Motor neuron (in vitro differentiated cells): ENCODE data around the gene ADGRB3. TPM values are rescaled to one million over a fixed set of nuclear protein-coding genes. Genes with fewer than 3 reads are reported as not detected.
"Not testable (repeated sequence)": the region's sequence is repeated elsewhere in the genome, so short reads cannot be mapped to it uniquely, and the experiment has no call there.

Source experiments
- ATAC-seq, 8 experiments: fragments of 200-7000 bp; cut with Tn5 transposase; replicated peaks in 6 of 8; 2 replicates each; pipeline ENCODE4 v1.8.0; 2021; ENCODE audit warnings: mild to moderate bottlenecking in 8 of 8, moderate library complexity in 8 of 8
- H3K27ac ChIP-seq, 2 donors: fragments of 250-450 bp; sonication (Bioruptor Pico); 2 replicates each; pipeline ENCODE4 v1.9.0; 2021; ENCODE audit warnings: antibody characterized with exemption in 2 of 2, mild to moderate bottlenecking in 2 of 2, moderate library complexity in 1 of 2
- H3K4me1 ChIP-seq, 2 donors: fragments of 250-450 bp; sonication (Bioruptor Pico); replicated peaks in 1 of 2; 2 replicates each; pipeline ENCODE4 v1.6.1; 2021; ENCODE audit warnings: antibody characterized with exemption in 2 of 2, mild to moderate bottlenecking in 2 of 2, moderate library complexity in 1 of 2
- H3K4me3 ChIP-seq, 5 donors: fragments of 250-450 bp; sonication (Bioruptor Pico); 2 replicates each; pipeline ENCODE4 v1.9.0; 2021; ENCODE audit warnings: antibody characterized with exemption in 5 of 5, mild to moderate bottlenecking in 5 of 5, moderate library complexity in 4 of 5
- WGBS, 10 experiments: fragments of 450-650 bp; shearing (Covaris generic); methylation state at CpG; one replicate each; pipeline ENCODE4 v1.0.0; 2022; 5-methylcytosine and 5-hydroxymethylcytosine counted together
- in situ Hi-C, 9 experiments: fragments of 400-800 bp; cut with MboI; loops; one replicate each; pipeline ENCODE4 v1.15.0; 2021; ENCODE audit warnings: low sequenced_read_pairs in 9 of 9, low pct_unique_long_range_greater_than_20kb in 2 of 9; ENCODE audit not compliant: unreplicated experiment in 9 of 9
- total RNA-seq, 8 experiments: library from RNA; unstranded; fragments of 300-600 nt; gene quantifications; 2 replicates each; pipeline versions ENCODE4 v1.2.3 to v1.2.4, GENCODE V29; 2022

The ADGRB3 gene
- total RNA-seq, 8 experiments from 2014 or later, result 0.05 to 48.0 (median 24.2) TPM

- Histone ChIP-seq H3K4me1 (peaks cover 0 to 15% of the 10 kb centered on the region in 2 donors), H3K27ac (no peak overlapping the region), H3K4me3 (no peak overlapping the region)
- 0 to 100% (median 46%) methylated on average over 1 of the region's 1 CpG for WGBS, 10 experiments
- peak in 3 of 8 experiments; percentile 41 to 50 (median 43) for ATAC-seq
- in situ Hi-C loops, result no loop called here
These were observed 630.6 kb downstream of the ADGRB3 start for GRCh38 chr6:69265706-69266105.

DNA sequence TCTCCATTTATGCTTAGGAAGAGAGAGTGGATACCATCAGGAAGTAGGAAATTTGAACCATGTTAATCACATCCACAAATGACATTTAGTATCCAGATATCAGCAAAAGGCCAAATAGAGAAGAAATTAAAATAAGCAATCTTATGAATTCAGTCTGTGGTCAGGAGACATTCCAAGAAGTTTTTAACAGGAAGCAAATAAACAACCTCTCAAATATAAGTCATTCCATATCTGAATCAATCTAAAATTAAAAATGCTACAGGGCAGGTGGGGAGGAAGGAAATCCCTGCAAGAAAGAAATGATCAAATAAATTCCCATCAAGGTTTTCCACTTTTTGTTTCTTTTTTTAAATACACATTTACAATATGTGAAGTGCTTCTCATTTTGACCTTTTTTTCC is 641.1 kb downstream of the ADGRB3 start:
- H3K4me3 ChIP-seq, result no peak overlapping the region
- no peak overlapping the region for H3K27ac ChIP-seq
- ATAC-seq, result no peak
- peaks cover 0 to 5% of the 10 kb centered on the region in 2 donors for H3K4me1 ChIP-seq
- in situ Hi-C loops, result no loop called here

DNA sequence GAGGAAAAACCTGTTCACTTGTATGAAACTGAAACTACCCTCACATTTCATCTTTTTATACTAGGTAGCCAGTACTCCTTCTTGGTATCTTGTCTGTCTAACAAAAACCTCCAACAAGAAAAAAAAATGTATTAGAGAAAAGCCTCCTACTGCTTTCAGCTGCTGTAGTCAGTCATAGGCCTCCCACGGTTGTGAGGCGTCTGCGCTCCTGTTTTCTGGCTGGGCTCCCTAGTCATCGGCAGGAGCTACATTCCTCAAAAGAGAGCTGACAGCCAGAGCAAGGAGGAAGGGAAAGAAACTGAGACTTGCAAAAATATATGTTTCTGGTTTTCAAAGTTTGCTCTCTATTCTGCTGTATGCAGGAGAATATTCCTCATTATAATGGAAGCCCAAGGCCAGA is 644.7 kb downstream of the ADGRB3 start:
- ATAC-seq, result peak in 6 of 8 experiments; percentile 32 to 72 (median 45)
- Histone ChIP-seq H3K4me1 (peaks cover 0 to 20% of the 10 kb centered on the region in 2 donors), H3K27ac (no peak overlapping the region), H3K4me3 (no peak overlapping the region)
- 0 to 96% (median 59%) methylated on average over 1 to 4 of the region's 4 CpGs; no CpG with 5 or more reads in 2 of the 10 experiments for WGBS, 10 experiments
- in situ Hi-C loops, result no loop called here

DNA sequence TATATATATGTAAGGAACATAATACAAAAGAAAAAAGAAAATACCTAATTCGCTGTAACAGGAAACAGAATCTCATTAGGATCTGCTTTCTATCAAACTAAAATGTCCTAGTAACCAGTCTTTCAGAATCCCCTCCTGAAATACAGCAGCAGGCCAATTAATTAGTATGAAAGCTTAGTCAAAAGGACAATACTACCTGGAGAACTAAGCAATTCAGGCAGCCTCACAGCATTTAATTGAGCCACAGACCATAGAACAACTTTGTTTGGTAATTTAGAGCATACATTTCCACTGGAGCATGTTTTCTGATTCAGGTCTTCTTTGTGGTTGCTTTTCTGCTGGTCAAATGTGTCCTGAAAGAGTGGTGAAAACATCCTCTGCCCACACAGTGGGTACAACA is 645.8 kb downstream of the ADGRB3 start:
- no peak overlapping the region for H3K27ac ChIP-seq

DNA sequence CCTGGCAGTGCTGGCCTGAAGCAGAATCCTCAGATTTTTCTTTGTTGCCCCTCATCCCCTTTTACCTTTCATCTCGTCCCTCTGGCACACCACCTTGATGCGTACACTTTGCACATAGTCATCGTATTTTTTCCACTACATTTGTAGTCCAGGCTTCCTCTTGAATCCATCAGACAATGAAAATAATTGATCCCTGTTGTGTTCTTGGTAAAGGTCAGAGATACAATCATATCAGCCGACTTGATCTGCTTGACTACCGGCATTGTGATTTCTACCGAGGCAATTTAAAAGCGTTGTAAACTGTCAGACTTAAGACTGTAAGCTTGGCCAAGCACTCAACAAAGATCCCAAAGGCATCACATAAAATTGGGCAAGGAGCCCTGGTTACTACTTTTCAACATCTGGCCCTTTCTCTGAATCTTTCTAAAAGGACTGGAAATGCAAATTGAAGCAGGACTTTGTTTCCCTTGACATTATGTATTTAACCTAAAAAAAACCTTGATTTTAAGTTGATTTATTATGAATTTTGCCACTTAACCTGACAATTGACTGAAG is 649.2 kb downstream of the ADGRB3 start:
- no peak for ATAC-seq
- Histone ChIP-seq H3K4me1 (peaks cover 0 to 20% of the 10 kb centered on the region in 2 donors), H3K27ac (no peak overlapping the region), H3K4me3 (no peak overlapping the region)
- WGBS, 10 experiments, result 4 to 92% (median 76%) methylated on average over 3 to 7 of the region's 7 CpGs
- in situ Hi-C loops, result no loop called here

More for the DNA sequence above, 645.8 kb downstream of the ADGRB3 start:
- in situ Hi-C loops, result no loop called here
- no peak for ATAC-seq
- 0 to 92% (median 20%) methylated on average over 1 of the region's 1 CpG; no CpG with 5 or more reads in 3 of the 10 experiments for WGBS, 10 experiments
- peaks cover 0 to 20% of the 10 kb centered on the region in 2 donors for H3K4me1 ChIP-seq
- H3K4me3 ChIP-seq, result no peak overlapping the region

DNA sequence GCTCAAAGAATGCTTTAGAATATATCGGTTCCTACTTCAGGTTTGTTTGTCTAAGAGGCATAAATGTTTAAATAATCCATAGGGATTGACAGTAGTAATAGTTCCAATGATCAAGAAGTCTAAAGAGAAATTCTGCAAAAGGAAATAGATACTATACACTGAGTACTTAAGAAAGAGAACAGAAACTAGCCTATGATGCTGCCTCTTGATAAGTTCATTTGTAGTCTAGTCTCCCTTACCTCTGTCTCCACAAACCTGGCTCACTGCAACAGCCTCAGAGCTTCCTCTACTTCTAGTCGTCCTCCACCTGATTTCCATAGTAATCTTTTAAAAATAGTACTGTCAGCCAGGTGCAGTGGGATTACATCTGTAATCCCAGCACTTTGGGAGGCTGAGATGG is 650.0 kb downstream of the ADGRB3 start:
- H3K4me3 ChIP-seq, result no peak overlapping the region
- 0 to 100% (median 84%) methylated on average over 1 to 2 of the region's 2 CpGs for WGBS, 10 experiments
- no peak overlapping the region for H3K27ac ChIP-seq
- peaks cover 0 to 19% of the 10 kb centered on the region in 2 donors for H3K4me1 ChIP-seq
- ATAC-seq, result no peak
- in situ Hi-C loops, result no loop called here

- Histone ChIP-seq H3K27ac (no peak overlapping the region), H3K4me1 (peaks cover 0 to 23% of the 10 kb centered on the region in 2 donors), H3K4me3 (no peak overlapping the region)
- 0 to 93% (median 33%) methylated on average over 1 to 2 of the region's 2 CpGs; no CpG with 5 or more reads in 3 of the 10 experiments for WGBS, 10 experiments
- in situ Hi-C loops, result no loop called here
- ATAC-seq, result no peak
These were observed 651.2 kb downstream of the ADGRB3 start for GRCh38 chr6:69286331-69286730.

- 16 to 100% (median 82%) methylated on average over 2 to 4 of the region's 5 CpGs for WGBS, 10 experiments
- in situ Hi-C loops, H3K27ac ChIP-seq, ATAC-seq, H3K4me3 ChIP-seq: not testable (repeated sequence)
- H3K4me1 ChIP-seq, result peaks cover 0 to 23% of the 10 kb centered on the region in 2 donors
These were observed 653.1 kb downstream of the ADGRB3 start for GRCh38 chr6:69288198-69288597.

GRCh38 chr6:69289689-69290495 is 654.8 kb downstream of the ADGRB3 start:
- WGBS, 10 experiments, result 0 to 88% (median 44%) methylated on average over 1 to 6 of the region's 8 CpGs; no CpG with 5 or more reads in 2 of the 10 experiments
- H3K27ac ChIP-seq, result peak overlapping the region in 1 of 2 donors; percentile 14

GRCh38 chr6:69293471-69293870 is 658.4 kb downstream of the ADGRB3 start:
- 0 to 100% (median 25%) methylated on average over 1 to 3 of the region's 4 CpGs; no CpG with 5 or more reads in 3 of the 10 experiments for WGBS, 10 experiments
- no peak overlapping the region for H3K4me3 ChIP-seq
- peaks cover 0 to 9% of the 10 kb centered on the region in 2 donors for H3K4me1 ChIP-seq
- ATAC-seq, result peak in 1 of 8 experiments; percentile 77
- in situ Hi-C loops, result no loop called here
- no peak overlapping the region for H3K27ac ChIP-seq

More at GRCh38 chr6:69289689-69290495, 654.8 kb downstream of the ADGRB3 start:
- in situ Hi-C loops, result no loop called here
- peak in 5 of 8 experiments; percentile 79 to 98 (median 96) for ATAC-seq
- Histone ChIP-seq H3K4me1 (peaks cover 0 to 9% of the 10 kb centered on the region in 2 donors), H3K4me3 (no peak overlapping the region)

DNA sequence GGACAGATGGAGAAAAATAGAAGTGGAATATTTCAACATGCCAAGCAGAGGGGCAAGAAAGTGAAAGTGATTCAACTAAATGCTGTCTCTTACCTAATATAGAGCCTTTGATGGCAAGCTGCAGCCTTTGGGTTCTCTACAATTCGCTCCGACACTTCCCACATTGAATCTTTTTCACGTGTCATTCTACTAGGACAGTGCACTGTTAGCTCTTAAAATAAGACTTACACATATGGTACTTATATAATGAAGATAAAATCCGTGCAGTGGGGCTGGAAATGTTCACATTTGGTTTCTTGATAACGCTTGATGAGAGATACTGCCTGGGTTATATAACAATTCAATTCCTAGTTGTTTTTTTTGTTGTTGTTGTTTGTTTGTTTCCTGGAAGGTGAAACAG is 659.3 kb downstream of the ADGRB3 start:
- in situ Hi-C loops, result no loop called here
- H3K4me1 ChIP-seq, result peaks cover 0 to 9% of the 10 kb centered on the region in 2 donors
- H3K4me3 ChIP-seq, result no peak overlapping the region
- no peak for ATAC-seq
- H3K27ac ChIP-seq, result no peak overlapping the region
- 0 to 90% (median 70%) methylated on average over 2 to 5 of the region's 5 CpGs for WGBS, 10 experiments

DNA sequence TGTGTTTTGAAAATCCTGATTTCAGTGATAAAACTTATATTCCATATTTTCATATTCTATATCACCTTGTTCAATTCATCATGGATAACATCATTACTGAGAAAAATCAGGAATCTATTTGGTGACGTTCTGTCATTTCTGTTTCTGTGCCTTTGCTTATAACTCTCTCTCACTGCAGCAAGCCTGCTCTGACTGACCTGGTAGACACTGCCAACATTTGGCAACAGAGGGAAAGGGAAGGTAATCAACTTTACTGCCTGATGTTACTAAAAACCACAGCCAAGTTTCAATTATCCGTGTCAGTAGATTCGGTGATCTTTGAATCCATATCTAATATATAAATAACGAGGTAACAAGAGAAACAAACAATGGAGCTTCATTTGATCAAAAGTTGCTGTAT is 659.8 kb downstream of the ADGRB3 start:
- no peak for ATAC-seq
- Histone ChIP-seq H3K27ac (no peak overlapping the region), H3K4me3 (no peak overlapping the region), H3K4me1 (peaks cover 0 to 5% of the 10 kb centered on the region in 2 donors)
- 0 to 98% (median 64%) methylated on average over 1 to 4 of the region's 4 CpGs; no CpG with 5 or more reads in 1 of the 10 experiments for whole genome bisulfite sequencing, 10 experiments
- in situ Hi-C loops, result no loop called here

- in situ Hi-C loops, result no loop called here
- Histone ChIP-seq H3K27ac (no peak overlapping the region), H3K4me3 (no peak overlapping the region), H3K4me1 (no peaks in the 10 kb centered on the region)
- ATAC-seq, result no peak
- 15 to 100% (median 86%) methylated on average over 1 to 2 of the region's 2 CpGs; no CpG with 5 or more reads in 1 of the 10 experiments for WGBS, 10 experiments
These were observed 668.3 kb downstream of the ADGRB3 start for GRCh38 chr6:69303382-69303781.
